Measurements from ENCODE around the gene MAP7.
"Not testable (repeated sequence)": the region's sequence is repeated elsewhere in the genome, so short reads cannot be mapped to it uniquely, and the experiment has no call there.

MAP7 gene

DNA sequence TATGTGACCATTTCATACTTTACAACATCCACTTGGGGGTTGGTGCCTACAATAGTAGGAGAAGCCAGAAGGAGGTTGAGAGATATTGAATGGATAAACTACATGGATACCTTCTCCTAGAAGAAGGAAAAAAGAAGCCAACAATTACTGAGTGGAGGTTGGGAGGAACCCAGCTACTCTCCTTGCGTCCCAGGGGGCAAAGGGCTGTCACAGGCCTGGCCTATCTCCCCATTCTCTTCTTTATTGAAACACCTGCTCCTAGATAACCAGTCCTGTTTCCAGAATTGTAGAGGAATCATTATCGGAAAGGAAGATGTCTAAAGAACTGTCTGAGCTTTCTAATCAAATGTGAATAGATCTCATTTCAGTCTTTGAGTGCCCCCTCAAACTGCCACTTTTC lies 115.1 kb downstream of the MAP7 start:
- in situ Hi-C loops (cut with HindIII; ENCODE audit: low pct_ligation_motif_present, low sequenced_read_pairs): no loop called here
- Histone ChIP-seq H3K27me3 (replicated peaks) (no peaks in the 10 kb centered on the region), H3K36me3 (replicated peaks) (no peaks in the 10 kb centered on the region), H3K27ac (no peak overlapping the region), H3K4me3 (ENCODE audit: low read depth, low read length) (no peak overlapping the region)
- DNase-seq: no peak
- TF ChIP-seq, protein P1, sequence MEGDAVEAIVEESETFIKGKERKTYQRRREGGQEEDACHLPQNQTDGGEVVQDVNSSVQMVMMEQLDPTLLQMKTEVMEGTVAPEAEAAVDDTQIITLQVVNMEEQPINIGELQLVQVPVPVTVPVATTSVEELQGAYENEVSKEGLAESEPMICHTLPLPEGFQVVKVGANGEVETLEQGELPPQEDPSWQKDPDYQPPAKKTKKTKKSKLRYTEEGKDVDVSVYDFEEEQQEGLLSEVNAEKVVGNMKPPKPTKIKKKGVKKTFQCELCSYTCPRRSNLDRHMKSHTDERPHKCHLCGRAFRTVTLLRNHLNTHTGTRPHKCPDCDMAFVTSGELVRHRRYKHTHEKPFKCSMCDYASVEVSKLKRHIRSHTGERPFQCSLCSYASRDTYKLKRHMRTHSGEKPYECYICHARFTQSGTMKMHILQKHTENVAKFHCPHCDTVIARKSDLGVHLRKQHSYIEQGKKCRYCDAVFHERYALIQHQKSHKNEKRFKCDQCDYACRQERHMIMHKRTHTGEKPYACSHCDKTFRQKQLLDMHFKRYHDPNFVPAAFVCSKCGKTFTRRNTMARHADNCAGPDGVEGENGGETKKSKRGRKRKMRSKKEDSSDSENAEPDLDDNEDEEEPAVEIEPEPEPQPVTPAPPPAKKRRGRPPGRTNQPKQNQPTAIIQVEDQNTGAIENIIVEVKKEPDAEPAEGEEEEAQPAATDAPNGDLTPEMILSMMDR (IDR thresholded peaks at IDR 0.05; ENCODE audit: low read depth, low read length, missing control alignments): no peak

DNA sequence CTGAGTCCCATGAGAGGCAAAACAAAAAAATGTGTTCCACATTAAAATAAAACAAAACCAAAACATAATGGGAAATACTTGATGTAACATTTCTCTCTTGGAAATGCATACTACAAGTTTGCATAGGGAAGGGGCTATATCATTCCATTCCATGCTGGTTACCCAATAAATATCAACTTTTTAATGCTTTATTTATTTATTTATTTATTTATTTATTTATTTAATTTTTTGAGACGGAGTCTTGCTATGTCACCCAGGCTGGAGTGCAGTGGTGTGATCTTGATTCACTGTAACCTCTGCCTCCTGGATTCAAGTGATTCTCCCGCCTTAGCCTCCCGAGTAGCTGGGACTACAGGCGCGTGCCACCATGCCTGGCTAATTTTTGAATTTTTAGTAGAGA lies 118.9 kb downstream of the MAP7 start:
- in situ Hi-C loops (cut with HindIII; ENCODE audit: low pct_ligation_motif_present, low sequenced_read_pairs); H3K27ac ChIP-seq; H3K27me3 ChIP-seq (replicated peaks); H3K36me3 ChIP-seq (replicated peaks); DNase-seq; H3K4me3 ChIP-seq (ENCODE audit: low read depth, low read length): not testable (repeated sequence)

DNA sequence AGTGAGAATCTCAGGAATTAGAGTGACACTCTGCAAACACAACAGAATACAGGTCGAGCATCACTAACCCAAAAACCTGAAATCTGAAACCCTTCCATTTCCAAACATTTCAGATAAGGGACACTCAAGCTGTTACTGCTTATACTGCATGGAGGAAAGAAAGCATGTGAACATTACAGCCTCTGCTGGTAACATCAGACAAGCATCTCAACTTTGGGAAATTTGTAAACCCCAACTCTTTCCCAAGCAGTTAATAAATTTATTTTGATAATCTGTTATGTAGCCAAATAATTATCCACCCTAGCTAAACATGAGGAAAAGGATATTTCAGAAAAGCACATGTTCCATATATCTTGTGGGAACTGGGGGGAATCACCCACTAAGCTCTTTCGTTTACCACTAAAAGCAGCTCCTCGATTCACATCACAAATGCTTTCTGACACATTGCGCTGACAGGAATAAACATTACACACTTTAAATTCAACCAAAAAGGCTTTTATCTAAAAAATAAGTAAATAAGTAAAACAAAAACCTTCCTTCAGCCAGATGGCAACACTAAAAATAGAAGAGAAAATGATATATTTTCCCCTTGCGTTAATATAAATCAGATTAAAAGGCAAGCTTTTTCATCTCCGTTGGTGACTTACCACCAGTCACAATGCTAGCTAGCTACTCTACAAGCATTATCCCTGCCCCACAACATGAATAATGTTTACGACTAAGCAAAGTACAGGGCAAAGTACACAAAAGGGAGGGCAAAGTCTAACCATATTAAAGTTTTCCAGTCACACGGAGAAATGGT lies 120.8 kb downstream of the MAP7 start:
- TF ChIP-seq, protein P1 (IDR thresholded peaks at IDR 0.05; ENCODE audit: low read depth, low read length, missing control alignments): no peak
- in situ Hi-C loops (cut with HindIII; ENCODE audit: low pct_ligation_motif_present, low sequenced_read_pairs): no loop called here
- H3K36me3 ChIP-seq (replicated peaks): no peaks in the 10 kb centered on the region
- H3K27me3 ChIP-seq (replicated peaks): no peaks in the 10 kb centered on the region
- no peak overlapping the region for H3K4me3 ChIP-seq (ENCODE audit: low read depth, low read length)
- no peak overlapping the region for H3K27ac ChIP-seq
- no peak for DNase-seq

DNA sequence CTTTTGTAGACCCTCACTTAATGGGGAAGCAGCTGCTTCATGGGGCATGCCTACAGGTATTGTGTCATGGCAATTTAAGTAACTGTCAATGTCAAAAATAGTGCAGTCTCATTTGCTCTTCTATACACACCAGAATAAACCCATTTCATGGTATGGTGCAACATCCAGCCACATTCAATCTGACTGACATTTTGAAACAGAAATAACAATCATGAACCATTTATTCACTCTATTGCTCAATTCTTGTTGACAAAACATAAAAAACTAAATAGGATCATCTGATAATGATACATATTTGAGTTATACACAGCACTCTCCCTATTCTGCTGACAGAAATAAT lies 122.9 kb downstream of the MAP7 start:
- no peaks in the 10 kb centered on the region for H3K36me3 ChIP-seq (replicated peaks)
- in situ Hi-C loops (cut with HindIII; ENCODE audit: low pct_ligation_motif_present, low sequenced_read_pairs): no loop called here
- no peak for DNase-seq

DNA sequence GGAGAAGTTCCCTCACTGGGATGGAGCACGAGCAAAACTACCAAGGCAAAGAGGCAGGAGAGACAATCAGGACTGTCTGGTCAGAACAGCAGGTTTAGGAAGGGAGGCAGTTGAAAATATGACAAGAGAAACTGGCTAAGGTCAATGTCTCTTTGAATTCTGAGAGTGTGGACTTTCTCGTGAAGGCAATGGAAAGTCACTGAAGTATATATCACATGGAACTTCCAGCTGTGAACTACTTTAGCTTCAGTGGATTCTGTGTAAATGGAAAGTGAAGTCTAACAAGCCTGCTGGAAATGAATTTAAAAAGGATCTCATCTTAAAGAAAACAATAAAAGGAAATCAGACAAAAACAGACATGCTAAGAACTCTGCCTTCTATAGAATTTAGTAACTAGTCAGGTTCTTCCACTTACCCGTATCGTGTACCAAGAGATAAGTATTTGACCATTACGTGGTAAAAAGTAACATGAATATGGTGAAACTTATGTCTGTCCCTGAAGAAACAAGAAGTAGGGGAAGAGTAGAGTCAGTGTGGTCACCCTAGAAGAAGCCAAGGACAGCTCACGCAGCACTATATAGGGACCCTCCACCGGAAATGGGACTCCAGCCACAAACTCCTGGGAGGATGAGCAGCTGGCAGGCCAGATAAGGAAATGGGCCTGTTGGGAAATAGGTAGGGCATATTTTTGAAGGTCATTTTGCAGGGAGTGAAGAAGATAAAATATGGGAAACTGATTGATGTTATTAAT lies 123.4 kb downstream of the MAP7 start:
- in situ Hi-C loops (cut with HindIII; ENCODE audit: low pct_ligation_motif_present, low sequenced_read_pairs): no loop called here
- no peak overlapping the region for H3K4me3 ChIP-seq (ENCODE audit: low read depth, low read length)
- TF ChIP-seq, protein P1 (IDR thresholded peaks at IDR 0.05; ENCODE audit: low read depth, low read length, missing control alignments): no peak
- H3K36me3 ChIP-seq (replicated peaks): no peaks in the 10 kb centered on the region
- H3K27me3 ChIP-seq (replicated peaks): no peaks in the 10 kb centered on the region
- DNase-seq: no peak
- no peak overlapping the region for H3K27ac ChIP-seq

More for the DNA sequence above, 122.9 kb downstream of the MAP7 start:
- Histone ChIP-seq H3K4me3 (ENCODE audit: low read depth, low read length) (no peak overlapping the region), H3K27me3 (replicated peaks) (no peaks in the 10 kb centered on the region), H3K27ac (no peak overlapping the region)
- TF ChIP-seq, protein P1 (IDR thresholded peaks at IDR 0.05; ENCODE audit: low read depth, low read length, missing control alignments): no peak

DNA sequence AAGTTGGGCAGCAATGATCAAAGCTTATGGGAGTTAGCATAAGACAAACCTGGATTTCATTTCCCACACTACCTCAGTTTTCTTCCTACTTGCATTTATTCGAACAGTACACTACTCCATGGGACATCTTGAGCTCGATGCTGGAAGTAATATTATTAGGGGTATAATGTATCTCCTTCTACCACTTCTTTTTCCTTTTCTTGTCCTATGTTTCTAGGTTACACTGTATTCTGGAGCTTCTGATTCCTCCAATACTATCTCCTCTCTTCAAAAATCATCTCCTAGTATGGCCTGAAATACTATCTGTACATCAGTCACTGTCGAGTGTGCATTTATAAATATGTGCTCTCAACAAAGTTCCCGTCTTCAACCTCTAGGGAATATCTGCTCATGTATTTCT lies 124.4 kb downstream of the MAP7 start:
- Histone ChIP-seq H3K4me3 (ENCODE audit: low read depth, low read length) (no peak overlapping the region), H3K27me3 (replicated peaks) (no peaks in the 10 kb centered on the region), H3K27ac (no peak overlapping the region), H3K36me3 (replicated peaks) (no peaks in the 10 kb centered on the region)
- DNase-seq: no peak
- in situ Hi-C loops (cut with HindIII; ENCODE audit: low pct_ligation_motif_present, low sequenced_read_pairs): no loop called here
- TF ChIP-seq, protein P1 (IDR thresholded peaks at IDR 0.05; ENCODE audit: low read depth, low read length, missing control alignments): no peak

All from brain microvascular endothelial cell (primary cell).